Gastrocnemius medialis (tissue), 4 donors: ENCODE results near the gene CHRNB4.

ENCODE experiments used
- POLR2A ChIP-seq, 2 donors: fragments of 450-650 bp; IDR thresholded peaks; one replicate each; pipeline ENCODE4 v1.6.1; 2017; ENCODE audit warnings: antibody characterized with exemption in 2 of 2, mild to moderate bottlenecking in 2 of 2, moderate library complexity in 2 of 2
- TF ChIP-seq, protein P1 (sequence below), 5 experiments: fragments of 450-650 bp in 3 of 5; fragments of 200-600 bp in 2 of 5; sonication (generic) in 2 of 5; IDR thresholded peaks in 4 of 5; conservative IDR thresholded peaks in 1 of 5; 1 replicate in 4 of 5; 2 replicates in 1 of 5; pipeline ENCODE4 v1.5.1; 2016 to 2019; ENCODE audit warnings: antibody characterized with exemption in 5 of 5, mild to moderate bottlenecking in 3 of 5, moderate library complexity in 3 of 5

- TF ChIP-seq, protein P1, sequence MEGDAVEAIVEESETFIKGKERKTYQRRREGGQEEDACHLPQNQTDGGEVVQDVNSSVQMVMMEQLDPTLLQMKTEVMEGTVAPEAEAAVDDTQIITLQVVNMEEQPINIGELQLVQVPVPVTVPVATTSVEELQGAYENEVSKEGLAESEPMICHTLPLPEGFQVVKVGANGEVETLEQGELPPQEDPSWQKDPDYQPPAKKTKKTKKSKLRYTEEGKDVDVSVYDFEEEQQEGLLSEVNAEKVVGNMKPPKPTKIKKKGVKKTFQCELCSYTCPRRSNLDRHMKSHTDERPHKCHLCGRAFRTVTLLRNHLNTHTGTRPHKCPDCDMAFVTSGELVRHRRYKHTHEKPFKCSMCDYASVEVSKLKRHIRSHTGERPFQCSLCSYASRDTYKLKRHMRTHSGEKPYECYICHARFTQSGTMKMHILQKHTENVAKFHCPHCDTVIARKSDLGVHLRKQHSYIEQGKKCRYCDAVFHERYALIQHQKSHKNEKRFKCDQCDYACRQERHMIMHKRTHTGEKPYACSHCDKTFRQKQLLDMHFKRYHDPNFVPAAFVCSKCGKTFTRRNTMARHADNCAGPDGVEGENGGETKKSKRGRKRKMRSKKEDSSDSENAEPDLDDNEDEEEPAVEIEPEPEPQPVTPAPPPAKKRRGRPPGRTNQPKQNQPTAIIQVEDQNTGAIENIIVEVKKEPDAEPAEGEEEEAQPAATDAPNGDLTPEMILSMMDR (IDR thresholded peaks at IDR 0.05 in 4 of 5, conservative IDR thresholded peaks at IDR 0.05 in 1 of 5), result no peak
- TF ChIP-seq POLR2A (IDR thresholded peaks at IDR 0.05), result no peak
Observed at GRCh38 chr15:78620527-78621421, 20.2 kb downstream of the CHRNB4 start, which contains the start of gene CHRNA3.
